OCI-LY7 (cell line): ENCODE measurements around the gene FAM187B. TPM values are rescaled to one million over a fixed set of nuclear protein-coding genes. Genes with fewer than 3 reads are reported as not detected.
A peak's percentile ranks its signal among the peaks of the same experiment; 100 is the strongest.
"Not testable (repeated sequence)": the region's sequence is repeated elsewhere in the genome, so short reads cannot be mapped to it uniquely, and the experiment has no call there.

Experiments
- BruUV-seq: library from RNA; stranded (reverse); fragments of 400-500 nt; replicated peaks from 2 replicates; lab custom pipeline; 2021; lab: Mats Ljungman, UMichigan
- CTCF ChIA-PET: fragments of 300-600 bp; sonication (Branson Sonifier 250); formaldehyde crosslinking; loops from one replicate; lab custom pipeline; 2022; ENCODE audit warnings: antibody characterized with exemption; ENCODE audit not compliant: unreplicated experiment; lab: Charles Lee
- POLR2A ChIA-PET: fragments of 300-600 bp; sonication (Branson Sonifier 250); formaldehyde crosslinking; loops from one replicate; lab custom pipeline; 2022; ENCODE audit warnings: antibody characterized with exemption; lab: Charles Lee
- DNase-seq: peaks from one replicate; pipeline ENCODE4 v3.0.0-alpha.2; 2015; ENCODE audit warnings: low spot score
- H2AFZ ChIP-seq: fragments of 200-600 bp; sonication (generic), shearing (Covaris generic); 2 replicates; pipeline ENCODE4 v1.6.1; 2014; ENCODE audit warnings: mild to moderate bottlenecking, antibody characterized with exemption, low read length, moderate library complexity
- H3K27ac ChIP-seq: fragments of 200-600 bp; sonication (generic); 2 replicates; pipeline ENCODE4 v1.5.1; 2014; ENCODE audit warnings: mixed run types, low read depth, mild to moderate bottlenecking, moderate library complexity, low read length, inconsistent platforms; ENCODE audit not compliant: poor library complexity, severe bottlenecking
- H3K36me3 ChIP-seq: fragments of 200-600 bp; sonication (generic); 2 replicates; pipeline ENCODE4 v1.6.1; 2014; ENCODE audit warnings: mild to moderate bottlenecking, antibody characterized with exemption, low read length, moderate library complexity, mixed read lengths; ENCODE audit not compliant: insufficient read depth
- H3K4me1 ChIP-seq: fragments of 200-600 bp; sonication (generic); 2 replicates; pipeline ENCODE4 v1.5.1; 2014; ENCODE audit warnings: mild to moderate bottlenecking, low read length; ENCODE audit not compliant: insufficient read depth, poor library complexity, severe bottlenecking
- H3K4me2 ChIP-seq: fragments of 200-600 bp; sonication (generic); 2 replicates; pipeline ENCODE4 v1.6.1; 2014; ENCODE audit warnings: mild to moderate bottlenecking, low read length
- H3K4me3 ChIP-seq: fragments of 200-600 bp; sonication (generic); 2 replicates; pipeline ENCODE4 v1.5.1; 2014; ENCODE audit warnings: mild to moderate bottlenecking, low read depth, low read length; ENCODE audit not compliant: poor library complexity, severe bottlenecking
- H3K79me2 ChIP-seq: fragments of 200-600 bp; sonication (generic); 2 replicates; pipeline ENCODE4 v1.6.1; 2016; ENCODE audit warnings: low read depth, mild to moderate bottlenecking, low read length, moderate library complexity, mixed read lengths; ENCODE audit not compliant: insufficient read depth
- H3K9me2 ChIP-seq: fragments of 200-600 bp; sonication (generic); 2 replicates; pipeline ENCODE4 v1.6.1; 2016; ENCODE audit warnings: mild to moderate bottlenecking, low read length, mixed read lengths; ENCODE audit not compliant: insufficient read depth
- H3K9me3 ChIP-seq: fragments of 200-600 bp; sonication (generic); 2 replicates; pipeline ENCODE4 v1.6.1; 2014; ENCODE audit warnings: mild to moderate bottlenecking, mixed run types, low read length, mixed read lengths
- H4K20me1 ChIP-seq: fragments of 200-600 bp; sonication (generic); 2 replicates; pipeline ENCODE4 v1.6.1; 2014; ENCODE audit warnings: mild to moderate bottlenecking, antibody characterized with exemption, low read length, moderate library complexity, mixed read lengths; ENCODE audit not compliant: insufficient read depth
- CTCF ChIP-seq: fragments of 200-600 bp; sonication (generic); conservative IDR thresholded peaks from 2 replicates; pipeline ENCODE4 v1.5.1; 2014; ENCODE audit warnings: mild to moderate bottlenecking, antibody characterized with exemption, low read length, moderate library complexity, mixed read lengths
- EZH2phosphoT487 ChIP-seq: fragments of 200-600 bp; sonication (generic); IDR thresholded peaks from 2 replicates; pipeline ENCODE4 v1.6.1; 2018; ENCODE audit warnings: low read depth, borderline replicate concordance, mild to moderate bottlenecking, mixed run types, antibody characterized with exemption, low read length, moderate library complexity, mixed read lengths
- intact Hi-C: fragments of 100-400 bp; cut with micrococcal nuclease; formaldehyde crosslinking; loops from one replicate; pipeline ENCODE4 v1.10.0; 2022; ENCODE audit not compliant: unreplicated experiment
- total RNA-seq, 2 experiments: library from RNA; depleted of rRNA in 1 of 2; stranded (reverse); fragments of >200 nt in 1 of 2; shearing (Covaris generic) in 1 of 2; gene quantifications; 2 replicates each; pipeline ENCODE4 v1.2.3, GENCODE V29; 2014 to 2022

Gene FAM187B
- total RNA-seq, 2 experiments from 2014 or later: not detected

- intact Hi-C loops: no loop called here
- CTCF ChIA-PET: no interaction called here
- BruUV-seq: no TSS peak
Observed at GRCh38 chr19:35222373-35223015, 6.0 kb downstream of the FAM187B start.

DNA sequence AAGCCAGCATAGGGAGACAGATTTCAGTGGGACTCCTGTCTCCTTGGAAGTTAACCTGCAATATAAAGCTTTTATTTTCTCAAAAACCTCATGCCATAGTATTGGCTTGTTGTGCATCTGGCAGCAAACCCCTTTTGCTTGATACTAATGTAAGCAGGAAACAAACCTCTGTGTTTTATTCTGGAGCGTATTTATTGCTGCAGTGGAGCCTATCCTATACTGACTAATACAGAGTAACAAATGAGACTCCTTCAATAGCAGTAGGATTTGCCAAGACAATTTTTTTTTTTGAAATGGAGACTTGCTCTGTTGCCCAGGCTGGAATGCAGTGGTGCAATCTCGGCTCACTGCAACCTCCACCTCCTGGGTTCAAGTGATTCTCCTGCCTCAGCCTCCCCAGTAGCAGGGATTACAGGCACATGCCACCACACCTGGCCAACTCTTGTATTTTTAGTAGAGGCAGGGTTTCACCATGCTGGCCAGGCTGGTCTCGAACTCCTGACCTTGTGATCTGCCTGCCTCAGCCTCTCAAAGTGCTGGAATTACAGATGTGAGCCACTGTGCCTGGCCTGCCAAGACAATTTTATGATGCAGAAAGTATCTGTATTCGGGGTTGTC is 7.5 kb downstream of the FAM187B start:
- H3K36me3 ChIP-seq, BruUV-seq, DNase-seq, intact Hi-C loops, POLR2A ChIA-PET, CTCF ChIA-PET, H4K20me1 ChIP-seq, H3K9me2 ChIP-seq, H3K4me2 ChIP-seq, H3K79me2 ChIP-seq, H3K27ac ChIP-seq, H3K4me3 ChIP-seq: not testable (repeated sequence)
- peaks cover 16% of the 10 kb centered on the region; the same call in 1 of the 2 replicates for H3K9me3 ChIP-seq
- peak overlapping the region; percentile 60; the same call in 1 of the 2 replicates for H2AFZ ChIP-seq
- H3K4me1 ChIP-seq: peaks cover 33% of the 10 kb centered on the region

More at GRCh38 chr19:35222373-35223015, 6.0 kb downstream of the FAM187B start:
- DNase-seq: peak; percentile 54
- Histone ChIP-seq H3K4me2 (peak overlapping the region; percentile 36; the same call in 1 of the 2 replicates), H2AFZ (no peak overlapping the region), H3K9me2 (no peaks in the 10 kb centered on the region), H3K4me3 (no peak overlapping the region), H3K27ac (no peak overlapping the region), H3K36me3 (no peaks in the 10 kb centered on the region), H3K4me1 (peaks cover 23% of the 10 kb centered on the region), H4K20me1 (no peaks in the 10 kb centered on the region), H3K9me3 (peaks cover 16% of the 10 kb centered on the region; the same call in 1 of the 2 replicates), H3K79me2 (no peaks in the 10 kb centered on the region)
- TF ChIP-seq EZH2phosphoT487: no peak
- no peak for TF ChIP-seq CTCF
- POLR2A ChIA-PET: interaction anchor here (0.9 kb wide), 1 partner anchor 19 kb away, joined by 3 read pairs; no protein-coding TSS in a partner anchor

DNA sequence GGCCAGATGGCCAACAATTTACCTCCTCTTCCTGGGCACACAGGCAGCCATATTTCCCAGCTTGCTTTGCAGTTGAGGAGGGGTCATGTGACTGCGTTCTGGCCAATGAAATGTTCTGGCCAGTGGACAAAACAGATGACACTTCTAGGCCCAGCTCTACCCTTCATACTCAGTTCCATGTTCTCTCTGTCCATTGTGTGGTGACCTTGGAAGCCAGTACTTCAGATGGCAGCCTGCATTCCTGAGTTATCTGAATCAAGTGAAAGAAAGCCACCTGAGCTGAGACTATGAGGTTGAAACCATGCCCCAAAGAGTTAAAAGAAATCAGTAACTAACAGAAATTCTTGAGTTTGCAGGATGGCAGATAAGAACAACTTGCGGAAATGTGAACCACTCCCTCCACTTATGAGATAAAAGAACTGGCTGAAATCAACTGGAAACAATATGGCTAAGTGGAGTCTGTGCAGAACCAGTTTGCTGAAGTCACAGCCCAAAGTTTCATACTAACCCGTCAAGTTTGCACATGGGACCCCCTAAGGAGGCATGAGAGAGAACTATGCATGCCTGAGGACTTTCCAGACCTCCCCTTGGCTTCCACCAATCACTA is 8.1 kb downstream of the FAM187B start:
- Histone ChIP-seq H3K9me2 (no peaks in the 10 kb centered on the region), H2AFZ (peak overlapping the region; percentile 60; the same call in 1 of the 2 replicates), H3K9me3 (peaks cover 16% of the 10 kb centered on the region; the same call in 1 of the 2 replicates), H3K36me3 (no peaks in the 10 kb centered on the region), H3K79me2 (no peaks in the 10 kb centered on the region), H3K4me3 (no peak overlapping the region), H3K27ac (no peak overlapping the region), H3K4me2 (no peak overlapping the region), H3K4me1 (peaks cover 37% of the 10 kb centered on the region), H4K20me1 (no peaks in the 10 kb centered on the region)
- TF ChIP-seq EZH2phosphoT487 (no peak), CTCF (no peak)
- POLR2A ChIA-PET: no interaction called here
- no TSS peak for BruUV-seq
- intact Hi-C loops: no loop called here
- no peak for DNase-seq
- CTCF ChIA-PET: no interaction called here
